Tibial nerve (tissue), 4 donors: ENCODE results near the gene CTXN3. TPM values are rescaled to one million over a fixed set of nuclear protein-coding genes. Genes with fewer than 3 reads are reported as not detected.

ENCODE experiments used
- DNase-seq, 2 donors: peaks; one replicate each; pipeline ENCODE4 v3.0.0-alpha.2; 2019; ENCODE audit warnings: low spot score in 2 of 2
- H3K27ac ChIP-seq, 4 donors: fragments of 200-600 bp; sonication (generic) in 3 of 4; one replicate each; pipeline ENCODE4 v1.5.1; 2017 to 2019; ENCODE audit warnings: mild to moderate bottlenecking in 1 of 4
- H3K27me3 ChIP-seq, 2 donors: fragments of 200-600 bp; sonication (generic) in 1 of 2; one replicate each; pipeline versions ENCODE4 v1.5.1 to v1.6.0; 2017 to 2019
- H3K36me3 ChIP-seq, 3 donors: fragments of 200-600 bp; sonication (generic); one replicate each; pipeline ENCODE4 v1.5.1; 2018 to 2019
- H3K4me1 ChIP-seq, 4 donors: fragments of 200-600 bp; sonication (generic) in 3 of 4; one replicate each; pipeline ENCODE4 v1.5.1; 2017 to 2019
- H3K4me3 ChIP-seq, 4 donors: fragments of 200-600 bp; sonication (generic) in 3 of 4; one replicate each; pipeline ENCODE4 v1.5.1; 2017 to 2019; ENCODE audit warnings: mild to moderate bottlenecking in 1 of 4, moderate library complexity in 1 of 4
- H3K9me3 ChIP-seq, 4 donors: fragments of 200-600 bp; sonication (generic) in 3 of 4; one replicate each; pipeline ENCODE4 v1.5.1; 2017 to 2019
- EP300 ChIP-seq, 2 donors: sonication (generic); formaldehyde crosslinking; IDR thresholded peaks; one replicate each; pipeline ENCODE4 v1.6.1; 2017; ENCODE audit warnings: antibody characterized with exemption in 2 of 2, mild to moderate bottlenecking in 1 of 2
- POLR2A ChIP-seq, 2 donors: fragments of 450-650 bp; IDR thresholded peaks; one replicate each; pipeline ENCODE4 v1.6.1; 2017; ENCODE audit warnings: antibody characterized with exemption in 2 of 2, mild to moderate bottlenecking in 2 of 2, moderate library complexity in 2 of 2
- WGBS, 2 donors: methylation state at CpG; one replicate each; pipeline ENCODE4 v1.1.5; 2018; 5-methylcytosine and 5-hydroxymethylcytosine counted together
- total RNA-seq, 4 donors: library from RNA; depleted of rRNA; stranded (reverse); fragments of >200 nt; gene quantifications; one replicate each; pipeline ENCODE4 v1.1.0, GENCODE V29; 2016
- TF ChIP-seq, protein P1 (sequence below), 5 experiments: fragments of 200-600 bp in 3 of 5; fragments of 450-650 bp in 2 of 5; sonication (generic) in 3 of 5; IDR thresholded peaks; one replicate each; pipeline ENCODE4 v1.5.1; 2016 to 2019; ENCODE audit warnings: antibody characterized with exemption in 5 of 5, mild to moderate bottlenecking in 3 of 5, moderate library complexity in 2 of 5

The CTXN3 gene
- total RNA-seq, 4 donors from 2014 or later, result not detected

DNA sequence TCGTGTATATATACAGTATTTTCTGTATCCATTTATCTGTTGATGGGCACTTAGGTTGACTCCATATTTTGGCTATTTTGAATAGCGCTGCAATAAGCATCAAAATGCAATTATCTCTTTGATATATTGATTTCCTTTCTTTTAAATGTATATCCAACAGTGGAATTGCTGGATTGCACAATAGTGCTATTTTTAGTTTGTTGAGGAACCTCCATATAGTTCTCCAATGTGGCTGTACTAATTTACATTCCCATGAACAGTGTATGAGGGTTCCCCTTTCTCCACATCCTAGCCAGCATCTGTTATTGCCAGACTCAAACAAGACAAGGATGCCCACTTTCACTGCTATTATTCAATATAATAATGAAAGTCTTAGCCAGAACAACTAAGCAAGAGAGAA lies 9.1 kb upstream of the CTXN3 start:
- DNase-seq, result no peak
- TF ChIP-seq EP300 (IDR thresholded peaks at IDR 0.05), result no peak
- no peaks in the 10 kb centered on the region for H3K36me3 ChIP-seq
- no peaks in the 10 kb centered on the region for H3K4me1 ChIP-seq
- no peak overlapping the region for H3K27ac ChIP-seq
- H3K4me3 ChIP-seq, result no peak overlapping the region
- H3K27me3 ChIP-seq, result no peaks in the 10 kb centered on the region
- no peaks in the 10 kb centered on the region for H3K9me3 ChIP-seq
- WGBS, 2 donors, result 65 to 93% methylated on average over 2 of the region's 2 CpGs

DNA sequence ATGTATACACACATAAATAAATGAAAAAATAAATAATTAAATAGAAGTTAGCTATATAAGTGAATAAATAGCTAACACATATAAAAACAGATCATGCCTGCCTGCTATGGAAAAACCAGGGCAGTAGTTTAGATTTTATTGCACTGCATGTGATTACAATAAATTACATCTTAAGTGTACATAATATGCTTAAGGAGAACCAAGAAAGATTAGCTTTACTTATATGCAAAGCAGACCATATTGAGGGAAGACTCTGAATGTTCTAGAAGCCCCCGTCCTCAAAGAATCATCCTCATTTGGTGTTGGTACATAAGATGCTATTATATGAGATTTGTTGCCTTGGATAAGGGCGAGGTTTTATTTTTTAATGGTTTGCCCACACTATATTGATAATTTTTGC lies 5.9 kb upstream of the CTXN3 start:
- H3K4me1 ChIP-seq, result no peaks in the 10 kb centered on the region

DNA sequence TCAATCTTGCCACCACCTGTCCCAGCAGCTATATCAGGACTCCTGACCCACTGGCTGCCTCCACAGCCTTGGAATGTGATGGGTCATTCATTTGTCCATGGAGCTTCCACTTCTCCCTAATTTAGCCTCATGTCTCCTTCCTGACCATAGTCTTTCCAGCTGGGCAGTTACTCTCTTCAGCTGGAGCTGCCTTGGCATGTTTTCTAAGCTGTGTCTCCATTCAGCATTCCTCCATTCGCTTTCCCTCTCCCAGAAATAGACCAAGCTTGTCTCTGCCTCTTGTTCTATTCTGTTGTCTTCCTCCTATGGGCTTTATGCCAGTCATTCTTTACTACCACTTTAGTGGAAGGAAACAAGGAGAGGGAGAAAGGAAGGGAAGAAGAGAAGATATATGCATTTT lies 5.3 kb upstream of the CTXN3 start:
- 77 to 81% methylated on average over 1 of the region's 1 CpG for WGBS, 2 donors

More for the DNA sequence above, 5.9 kb upstream of the CTXN3 start:
- no peak overlapping the region for H3K27ac ChIP-seq
- WGBS, 2 donors, result 91 to 92% methylated on average over 2 of the region's 2 CpGs
- H3K27me3 ChIP-seq, result no peaks in the 10 kb centered on the region
- H3K36me3 ChIP-seq, result no peaks in the 10 kb centered on the region
- H3K9me3 ChIP-seq, result no peaks in the 10 kb centered on the region
- DNase-seq, result no peak
- no peak overlapping the region for H3K4me3 ChIP-seq
- TF ChIP-seq EP300 (IDR thresholded peaks at IDR 0.05), result no peak
- TF ChIP-seq, protein P1, sequence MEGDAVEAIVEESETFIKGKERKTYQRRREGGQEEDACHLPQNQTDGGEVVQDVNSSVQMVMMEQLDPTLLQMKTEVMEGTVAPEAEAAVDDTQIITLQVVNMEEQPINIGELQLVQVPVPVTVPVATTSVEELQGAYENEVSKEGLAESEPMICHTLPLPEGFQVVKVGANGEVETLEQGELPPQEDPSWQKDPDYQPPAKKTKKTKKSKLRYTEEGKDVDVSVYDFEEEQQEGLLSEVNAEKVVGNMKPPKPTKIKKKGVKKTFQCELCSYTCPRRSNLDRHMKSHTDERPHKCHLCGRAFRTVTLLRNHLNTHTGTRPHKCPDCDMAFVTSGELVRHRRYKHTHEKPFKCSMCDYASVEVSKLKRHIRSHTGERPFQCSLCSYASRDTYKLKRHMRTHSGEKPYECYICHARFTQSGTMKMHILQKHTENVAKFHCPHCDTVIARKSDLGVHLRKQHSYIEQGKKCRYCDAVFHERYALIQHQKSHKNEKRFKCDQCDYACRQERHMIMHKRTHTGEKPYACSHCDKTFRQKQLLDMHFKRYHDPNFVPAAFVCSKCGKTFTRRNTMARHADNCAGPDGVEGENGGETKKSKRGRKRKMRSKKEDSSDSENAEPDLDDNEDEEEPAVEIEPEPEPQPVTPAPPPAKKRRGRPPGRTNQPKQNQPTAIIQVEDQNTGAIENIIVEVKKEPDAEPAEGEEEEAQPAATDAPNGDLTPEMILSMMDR (IDR thresholded peaks at IDR 0.05), result no peak
- no peak for TF ChIP-seq POLR2A (IDR thresholded peaks at IDR 0.05)

DNA sequence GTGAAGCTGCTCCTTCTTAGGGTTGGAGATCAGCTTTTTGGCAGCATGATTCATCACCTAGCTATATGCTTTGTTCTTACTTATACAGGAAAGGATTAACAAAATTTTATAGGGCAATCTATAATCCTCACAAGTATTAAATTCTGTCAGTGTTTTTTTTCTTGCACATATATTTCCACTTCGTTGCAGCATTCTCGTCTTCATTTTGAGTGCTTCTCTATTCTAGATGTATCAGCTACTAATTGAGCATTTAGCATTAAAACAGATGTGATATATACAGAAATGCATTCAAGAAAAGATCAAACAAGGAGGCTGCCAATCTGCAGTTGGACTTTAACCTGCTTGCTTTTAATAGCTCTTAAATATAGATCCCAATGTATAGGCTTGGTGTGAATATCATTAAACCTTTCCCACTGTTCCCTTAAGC lies 3.6 kb upstream of the CTXN3 start:
- TF ChIP-seq, protein P1 (IDR thresholded peaks at IDR 0.05), result no peak
- TF ChIP-seq EP300 (IDR thresholded peaks at IDR 0.05) (no peak), POLR2A (IDR thresholded peaks at IDR 0.05) (no peak)
- 83 to 88% methylated on average over 2 of the region's 2 CpGs for WGBS, 2 donors
- Histone ChIP-seq H3K9me3 (no peaks in the 10 kb centered on the region), H3K27me3 (no peaks in the 10 kb centered on the region), H3K36me3 (no peaks in the 10 kb centered on the region), H3K27ac (no peak overlapping the region), H3K4me1 (no peaks in the 10 kb centered on the region), H3K4me3 (no peak overlapping the region)
- DNase-seq, result no peak

More for the DNA sequence above, 5.3 kb upstream of the CTXN3 start:
- DNase-seq, result no peak
- H3K27me3 ChIP-seq, result no peaks in the 10 kb centered on the region
- no peaks in the 10 kb centered on the region for H3K4me1 ChIP-seq
- H3K4me3 ChIP-seq, result no peak overlapping the region
- H3K36me3 ChIP-seq, result no peaks in the 10 kb centered on the region
- no peaks in the 10 kb centered on the region for H3K9me3 ChIP-seq
- no peak overlapping the region for H3K27ac ChIP-seq
- TF ChIP-seq EP300 (IDR thresholded peaks at IDR 0.05) (no peak), POLR2A (IDR thresholded peaks at IDR 0.05) (no peak)
- TF ChIP-seq, protein P1 (IDR thresholded peaks at IDR 0.05), result no peak

DNA sequence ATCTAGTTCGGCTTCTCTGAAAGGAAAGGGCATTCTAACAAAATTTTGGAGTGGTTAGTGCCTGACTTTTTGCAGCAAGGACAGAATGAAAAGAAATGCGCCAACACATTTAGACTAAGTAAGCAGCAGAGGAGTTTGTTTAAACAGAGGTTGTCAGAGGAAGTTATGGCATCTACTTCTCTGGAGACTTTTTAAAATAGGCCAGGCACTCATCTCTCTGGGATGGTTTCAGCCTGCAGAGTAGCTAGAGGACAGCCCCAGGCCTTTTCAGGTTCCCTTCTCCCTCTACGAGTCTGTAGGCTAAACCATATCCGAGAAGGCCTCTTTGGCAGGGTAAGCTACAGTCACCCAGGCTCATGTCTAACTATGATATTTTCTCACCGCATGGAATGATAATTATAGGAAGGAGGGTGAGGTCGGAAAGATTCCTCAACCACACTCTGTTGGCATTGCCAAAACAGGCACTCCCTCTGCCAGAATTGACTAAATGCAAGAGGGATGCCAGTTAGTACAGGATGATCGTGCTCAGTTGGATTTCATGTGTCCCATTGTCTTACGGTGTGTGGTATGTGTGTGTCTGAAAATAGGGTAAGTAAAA lies 1.4 kb upstream of the CTXN3 start:
- Histone ChIP-seq H3K4me3 (no peak overlapping the region), H3K27me3 (no peaks in the 10 kb centered on the region), H3K36me3 (no peaks in the 10 kb centered on the region), H3K4me1 (no peaks in the 10 kb centered on the region), H3K27ac (no peak overlapping the region), H3K9me3 (no peaks in the 10 kb centered on the region)
- no peak for TF ChIP-seq POLR2A (IDR thresholded peaks at IDR 0.05)
- TF ChIP-seq, protein P1 (IDR thresholded peaks at IDR 0.05), result no peak
- no peak for TF ChIP-seq EP300 (IDR thresholded peaks at IDR 0.05)
- 84 to 86% methylated on average over 8 of the region's 8 CpGs for WGBS, 2 donors
- no peak for DNase-seq

DNA sequence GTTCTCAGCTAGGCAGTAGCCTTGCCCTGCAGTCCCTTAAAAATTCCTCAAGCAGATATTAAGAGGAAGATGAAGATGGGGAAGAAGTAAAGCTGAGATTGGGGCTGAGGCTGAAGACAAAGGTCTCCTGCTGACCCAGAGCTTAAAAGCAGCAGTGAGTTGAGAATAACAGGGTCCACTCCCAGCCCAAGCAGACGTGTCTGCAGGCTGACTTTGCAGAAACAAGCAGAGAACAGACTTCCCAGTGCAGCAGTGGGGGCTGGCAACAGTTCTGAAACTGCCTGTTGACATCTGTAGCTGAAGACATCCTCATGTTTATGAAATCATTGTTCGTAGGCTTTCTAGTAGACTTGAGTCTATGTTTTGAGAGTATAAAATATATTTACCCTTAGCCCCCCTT lies 1.1 kb downstream of the CTXN3 start:
- no peak for DNase-seq
- 13 to 21% methylated on average over 2 of the region's 2 CpGs for WGBS, 2 donors
- H3K27me3 ChIP-seq, result no peaks in the 10 kb centered on the region
- H3K36me3 ChIP-seq, result no peaks in the 10 kb centered on the region
- no peak overlapping the region for H3K27ac ChIP-seq
- no peak for TF ChIP-seq POLR2A (IDR thresholded peaks at IDR 0.05)
- TF ChIP-seq, protein P1 (IDR thresholded peaks at IDR 0.05), result no peak
- no peak for TF ChIP-seq EP300 (IDR thresholded peaks at IDR 0.05)
- H3K9me3 ChIP-seq, result no peaks in the 10 kb centered on the region
- no peaks in the 10 kb centered on the region for H3K4me1 ChIP-seq
- H3K4me3 ChIP-seq, result no peak overlapping the region
